Muscle layer of colon (tissue), 2 donors: ENCODE data around the gene TDRD1.

Experiments
- H3K27ac ChIP-seq: one replicate; pipeline ENCODE4 v1.7.0; 2013; ENCODE audit warnings: low read depth, mild to moderate bottlenecking, low read length, moderate library complexity
- H3K27me3 ChIP-seq, 2 donors: one replicate each; pipeline ENCODE4 v1.7.0; 2013; ENCODE audit warnings: low read length in 2 of 2, mild to moderate bottlenecking in 2 of 2; ENCODE audit not compliant: insufficient read depth in 2 of 2, control insufficient read depth in 1 of 2
- H3K36me3 ChIP-seq: one replicate; pipeline ENCODE4 v1.7.0; 2013; ENCODE audit warnings: mild to moderate bottlenecking, low read length; ENCODE audit not compliant: insufficient read depth
- H3K4me1 ChIP-seq: one replicate; pipeline ENCODE4 v1.7.0; 2013; ENCODE audit warnings: mild to moderate bottlenecking, low read length; ENCODE audit not compliant: insufficient read depth
- H3K4me3 ChIP-seq, 2 donors: one replicate each; pipeline ENCODE4 v1.7.0; 2013; ENCODE audit warnings: low read length in 2 of 2, low read depth in 1 of 2, mild to moderate bottlenecking in 1 of 2, moderate library complexity in 1 of 2
- H3K9ac ChIP-seq: one replicate; pipeline ENCODE4 v1.7.0; 2013; ENCODE audit warnings: low read length
- H3K9me3 ChIP-seq: one replicate; pipeline ENCODE4 v1.7.0; 2013; ENCODE audit warnings: mild to moderate bottlenecking, low read length
- donor health status: abdominal sarcoma.
- donor health status: Adenocarcinoma of cecum.

Gene TDRD1

DNA sequence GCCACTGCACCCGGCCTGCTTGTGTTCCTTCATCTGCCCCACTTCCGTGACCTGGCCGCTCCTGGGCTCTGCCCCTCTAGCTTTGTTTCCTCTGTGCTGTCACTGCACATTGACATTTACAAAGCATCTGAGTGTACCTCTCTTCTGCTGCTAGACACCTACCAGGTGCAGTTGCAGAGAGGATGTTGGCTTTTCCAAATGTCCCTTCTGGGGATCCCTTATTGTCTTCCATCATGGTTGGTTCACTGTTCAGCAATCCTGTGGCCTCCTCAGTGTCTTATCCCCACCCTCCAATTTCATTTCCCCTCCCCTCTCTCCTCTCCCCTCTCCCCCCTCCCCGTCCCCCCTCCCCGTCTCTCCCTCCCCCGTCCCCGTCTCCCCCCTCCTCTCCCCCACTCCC, 73.7 kb downstream of the TDRD1 start:
- Histone ChIP-seq H3K4me1 (no peaks in the 10 kb centered on the region), H3K27ac (no peak overlapping the region), H3K9ac (no peak overlapping the region), H3K27me3 (no peaks in the 10 kb centered on the region), H3K36me3 (no peaks in the 10 kb centered on the region), H3K9me3 (no peaks in the 10 kb centered on the region), H3K4me3 (no peak overlapping the region)

DNA sequence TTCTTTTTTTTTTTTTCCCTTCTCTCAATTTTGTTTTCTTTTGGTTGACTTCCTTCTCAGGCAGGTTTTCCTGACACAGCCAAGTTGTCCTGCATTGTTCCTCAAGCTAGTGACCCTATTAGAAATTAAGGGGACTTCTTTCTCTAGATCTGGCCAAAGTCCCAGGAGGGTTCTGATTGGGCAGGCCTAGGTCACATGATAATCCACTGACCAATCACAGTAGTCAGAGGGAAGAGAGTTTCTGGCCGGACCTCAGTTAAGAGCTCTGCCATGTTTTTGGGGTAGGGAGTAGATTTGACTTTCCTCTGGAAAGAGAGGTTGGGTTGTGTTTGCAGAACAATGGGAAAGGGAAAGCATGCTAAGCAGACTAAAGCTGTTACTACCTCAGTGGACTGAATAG, 76.1 kb downstream of the TDRD1 start:
- H3K9me3 ChIP-seq = no peaks in the 10 kb centered on the region
- H3K36me3 ChIP-seq = no peaks in the 10 kb centered on the region
- no peak overlapping the region for H3K4me3 ChIP-seq
- no peak overlapping the region for H3K9ac ChIP-seq
- H3K27ac ChIP-seq = no peak overlapping the region
- H3K27me3 ChIP-seq = no peaks in the 10 kb centered on the region
- peaks cover 2% of the 10 kb centered on the region for H3K4me1 ChIP-seq

DNA sequence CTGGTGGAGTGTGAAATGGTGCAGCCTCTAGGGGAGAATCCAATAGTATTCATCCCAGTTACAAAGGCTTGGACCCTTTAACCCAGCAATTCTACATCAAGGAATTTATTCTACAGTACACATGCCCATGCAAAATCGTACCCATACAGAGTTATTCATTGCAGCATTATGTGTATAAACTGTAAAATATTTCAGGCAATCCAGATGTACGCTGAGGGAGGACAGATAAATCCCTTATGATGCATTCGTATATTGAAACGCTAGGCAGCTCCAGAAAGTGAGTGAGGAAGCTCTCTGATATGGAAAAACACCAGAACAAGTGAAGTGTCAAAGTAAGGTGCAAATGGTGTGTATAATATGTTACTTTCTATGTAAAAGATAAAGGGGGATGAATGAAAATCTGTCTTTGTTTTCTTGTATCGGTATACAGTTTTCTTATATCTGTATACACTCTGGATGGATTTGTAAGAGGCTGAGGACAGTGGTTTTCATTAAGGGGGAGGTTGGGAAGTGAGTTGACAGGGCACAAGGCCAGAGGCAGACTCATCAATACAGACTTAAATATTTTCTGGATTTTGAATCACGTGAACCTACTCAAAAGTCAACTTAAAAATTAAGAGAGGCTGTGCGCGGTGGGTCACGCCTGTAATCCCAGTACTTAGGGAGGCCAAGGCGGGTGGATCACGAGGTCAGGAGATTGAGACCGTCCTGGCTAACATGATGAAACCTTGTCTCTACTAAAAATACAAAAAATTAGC, 77.0 kb downstream of the TDRD1 start:
- H3K9ac ChIP-seq = no peak overlapping the region
- H3K9me3 ChIP-seq = no peaks in the 10 kb centered on the region
- no peak overlapping the region for H3K27ac ChIP-seq
- H3K27me3 ChIP-seq = no peaks in the 10 kb centered on the region
- peaks cover 8% of the 10 kb centered on the region for H3K4me1 ChIP-seq
- H3K4me3 ChIP-seq = no peak overlapping the region
- H3K36me3 ChIP-seq = no peaks in the 10 kb centered on the region

DNA sequence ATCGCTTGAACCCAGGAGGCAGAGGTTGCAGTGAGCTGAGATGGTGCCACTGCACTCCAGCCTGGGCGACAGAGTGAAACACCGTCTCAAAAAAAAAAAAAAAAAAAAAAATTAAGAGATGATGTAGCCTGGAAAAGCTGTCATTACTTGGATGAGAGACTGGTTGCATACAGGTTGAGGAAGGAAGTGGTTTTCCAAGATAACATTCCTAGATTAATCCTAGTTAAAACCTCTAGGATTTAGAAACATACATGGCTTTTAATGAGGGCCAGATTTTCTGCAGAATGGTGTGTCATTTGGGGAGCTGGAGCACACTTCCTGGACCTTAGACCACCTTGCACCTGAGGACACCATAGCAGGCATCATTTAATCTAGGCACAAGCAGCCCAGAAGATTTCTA, 77.7 kb downstream of the TDRD1 start:
- Histone ChIP-seq H3K9ac (no peak overlapping the region), H3K4me1 (peaks cover 8% of the 10 kb centered on the region), H3K4me3 (no peak overlapping the region), H3K9me3 (no peaks in the 10 kb centered on the region), H3K27me3 (no peaks in the 10 kb centered on the region), H3K27ac (no peak overlapping the region), H3K36me3 (no peaks in the 10 kb centered on the region)

DNA sequence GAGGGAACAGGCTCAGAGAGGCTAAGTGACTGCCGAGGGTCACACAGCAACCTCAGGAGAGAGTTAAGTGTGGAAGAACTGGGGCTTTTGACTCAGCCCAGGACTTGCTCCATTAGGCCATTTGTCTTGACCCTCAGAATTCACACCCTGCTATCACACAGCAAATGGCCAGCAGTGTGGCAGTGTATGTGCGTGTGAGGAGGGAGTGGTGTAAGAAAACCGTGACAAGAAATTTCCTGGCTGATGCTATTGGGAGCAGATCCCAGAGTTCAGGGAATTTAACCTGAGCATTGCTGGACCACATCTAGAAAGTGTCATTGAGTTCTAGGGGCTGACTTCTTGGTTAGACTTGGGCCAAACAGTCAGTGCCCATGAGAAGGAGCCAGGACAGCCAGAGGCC, 78.3 kb downstream of the TDRD1 start:
- Histone ChIP-seq H3K9ac (no peak overlapping the region), H3K27me3 (no peaks in the 10 kb centered on the region), H3K9me3 (no peaks in the 10 kb centered on the region), H3K27ac (no peak overlapping the region), H3K4me3 (no peak overlapping the region), H3K4me1 (peaks cover 8% of the 10 kb centered on the region), H3K36me3 (no peaks in the 10 kb centered on the region)

DNA sequence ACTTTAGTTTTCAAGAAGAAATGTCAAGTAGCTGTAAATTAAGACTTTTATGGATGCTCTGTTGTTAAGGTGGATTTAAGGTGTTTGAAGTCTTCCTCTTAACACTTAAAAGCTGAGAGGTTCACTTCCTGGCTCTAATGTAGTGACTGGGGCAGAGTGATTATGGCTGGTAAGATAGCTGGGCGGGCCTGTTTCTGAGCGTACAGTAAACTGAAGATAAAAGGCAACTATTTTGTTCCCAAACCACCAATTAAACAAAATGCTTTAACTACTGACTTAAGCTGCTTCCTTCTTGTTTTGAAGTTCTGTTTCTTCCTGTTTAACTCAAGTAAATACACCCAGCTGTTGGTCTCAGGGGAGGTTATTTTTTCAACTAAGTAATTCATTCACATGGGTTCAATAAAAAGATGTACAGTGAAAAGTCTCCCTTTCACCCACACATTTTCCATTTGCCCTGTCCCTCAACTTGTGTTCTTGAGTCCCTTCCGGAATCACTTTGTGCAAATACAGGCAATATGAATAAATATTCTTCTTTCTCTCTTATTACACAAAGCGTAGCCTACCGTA, 79.2 kb downstream of the TDRD1 start:
- Histone ChIP-seq H3K36me3 (no peaks in the 10 kb centered on the region), H3K27me3 (no peaks in the 10 kb centered on the region), H3K9me3 (no peaks in the 10 kb centered on the region), H3K4me1 (peaks cover 8% of the 10 kb centered on the region), H3K9ac (no peak overlapping the region), H3K27ac (no peak overlapping the region), H3K4me3 (no peak overlapping the region)

DNA sequence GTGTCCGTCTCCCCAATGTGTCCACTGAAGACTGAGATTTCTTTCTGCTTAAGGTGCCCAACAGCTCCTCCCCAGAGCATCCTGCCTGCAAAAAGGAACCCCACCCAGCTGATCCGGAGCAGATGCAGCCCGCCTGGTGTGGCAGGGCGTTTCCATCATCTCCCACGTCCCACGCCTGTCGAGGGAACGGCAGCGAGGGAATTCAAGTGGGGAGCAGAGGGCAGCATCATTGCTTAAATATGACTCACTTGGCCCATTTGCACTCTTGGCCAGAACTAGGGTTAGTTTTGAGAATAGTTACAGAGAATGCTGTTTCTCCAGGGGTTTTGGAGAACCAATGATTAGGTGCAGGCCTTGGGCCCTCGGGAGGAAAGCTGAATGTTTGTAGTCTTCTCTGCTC, 80.7 kb downstream of the TDRD1 start:
- no peak overlapping the region for H3K27ac ChIP-seq
- H3K36me3 ChIP-seq = no peaks in the 10 kb centered on the region
- H3K9me3 ChIP-seq = no peaks in the 10 kb centered on the region
- no peak overlapping the region for H3K4me3 ChIP-seq
- peaks cover 8% of the 10 kb centered on the region for H3K4me1 ChIP-seq
- H3K9ac ChIP-seq = no peak overlapping the region
- H3K27me3 ChIP-seq = no peaks in the 10 kb centered on the region

DNA sequence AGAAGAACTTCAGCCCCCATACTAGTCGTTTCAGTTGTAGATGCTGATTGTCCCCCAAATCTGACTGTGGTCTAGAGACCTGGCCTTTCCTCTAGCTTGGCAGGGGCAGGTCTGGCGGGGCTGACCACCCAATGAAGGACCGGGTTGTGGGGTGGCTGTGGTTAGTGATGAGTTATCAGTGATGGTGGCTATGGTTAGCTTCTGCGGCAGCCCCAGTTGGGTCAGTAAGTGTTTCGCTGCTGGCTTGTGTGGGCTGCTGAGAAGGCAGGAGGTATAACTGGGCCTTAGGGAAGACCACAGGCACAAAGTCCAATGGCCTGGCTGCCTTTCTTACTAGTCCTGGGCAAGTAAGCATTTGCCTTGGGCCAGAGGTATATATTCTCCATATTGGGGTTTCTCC, 81.2 kb downstream of the TDRD1 start:
- Histone ChIP-seq H3K4me1 (peaks cover 8% of the 10 kb centered on the region), H3K9ac (no peak overlapping the region), H3K4me3 (no peak overlapping the region), H3K36me3 (no peaks in the 10 kb centered on the region), H3K9me3 (no peaks in the 10 kb centered on the region), H3K27ac (no peak overlapping the region), H3K27me3 (no peaks in the 10 kb centered on the region)

DNA sequence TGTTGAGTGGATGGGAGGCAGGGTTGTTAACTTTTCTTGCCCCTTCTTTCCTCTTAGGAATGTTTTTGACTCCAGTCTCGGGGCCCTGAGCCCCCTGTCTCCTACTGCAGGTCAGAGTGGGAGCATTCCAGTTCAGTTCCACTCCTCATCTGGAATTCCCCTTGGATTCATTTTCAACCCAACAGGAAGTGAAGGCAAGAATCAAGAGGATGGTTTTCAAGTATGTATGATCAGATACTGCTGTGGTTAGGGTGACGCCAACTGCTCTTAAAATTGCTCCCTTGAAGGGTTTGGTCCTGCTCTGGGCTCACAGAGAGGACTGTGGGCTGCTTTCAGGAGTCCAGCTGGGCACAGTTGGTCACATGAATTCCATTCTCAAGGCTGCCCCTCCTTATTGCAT, 81.9 kb downstream of the TDRD1 start:
- H3K4me3 ChIP-seq = no peak overlapping the region
- no peaks in the 10 kb centered on the region for H3K9me3 ChIP-seq
- no peak overlapping the region for H3K27ac ChIP-seq
- no peaks in the 10 kb centered on the region for H3K27me3 ChIP-seq
- H3K4me1 ChIP-seq = peaks cover 8% of the 10 kb centered on the region
- H3K9ac ChIP-seq = no peak overlapping the region
- no peaks in the 10 kb centered on the region for H3K36me3 ChIP-seq

DNA sequence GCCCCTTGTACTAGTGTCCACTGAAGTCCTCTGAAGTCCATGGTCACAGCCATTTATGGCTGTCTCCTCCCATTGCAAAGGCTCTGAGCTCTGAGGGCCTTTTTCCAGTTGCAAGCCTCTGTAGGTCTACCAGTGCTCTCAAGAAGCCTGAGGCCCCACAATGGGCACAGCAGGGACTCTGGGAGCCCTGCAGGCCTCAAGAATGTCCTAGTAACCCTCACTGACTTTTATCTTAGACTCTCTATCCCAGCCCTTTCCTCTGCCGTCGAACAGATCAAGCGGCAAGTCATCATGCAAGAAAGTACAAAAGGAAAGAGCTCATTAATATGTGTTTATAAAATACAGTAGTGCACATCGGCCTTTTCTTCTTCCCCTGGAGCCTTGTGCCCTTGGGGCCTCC, 83.3 kb downstream of the TDRD1 start:
- Histone ChIP-seq H3K27ac (no peak overlapping the region), H3K4me1 (peaks cover 8% of the 10 kb centered on the region)

DNA sequence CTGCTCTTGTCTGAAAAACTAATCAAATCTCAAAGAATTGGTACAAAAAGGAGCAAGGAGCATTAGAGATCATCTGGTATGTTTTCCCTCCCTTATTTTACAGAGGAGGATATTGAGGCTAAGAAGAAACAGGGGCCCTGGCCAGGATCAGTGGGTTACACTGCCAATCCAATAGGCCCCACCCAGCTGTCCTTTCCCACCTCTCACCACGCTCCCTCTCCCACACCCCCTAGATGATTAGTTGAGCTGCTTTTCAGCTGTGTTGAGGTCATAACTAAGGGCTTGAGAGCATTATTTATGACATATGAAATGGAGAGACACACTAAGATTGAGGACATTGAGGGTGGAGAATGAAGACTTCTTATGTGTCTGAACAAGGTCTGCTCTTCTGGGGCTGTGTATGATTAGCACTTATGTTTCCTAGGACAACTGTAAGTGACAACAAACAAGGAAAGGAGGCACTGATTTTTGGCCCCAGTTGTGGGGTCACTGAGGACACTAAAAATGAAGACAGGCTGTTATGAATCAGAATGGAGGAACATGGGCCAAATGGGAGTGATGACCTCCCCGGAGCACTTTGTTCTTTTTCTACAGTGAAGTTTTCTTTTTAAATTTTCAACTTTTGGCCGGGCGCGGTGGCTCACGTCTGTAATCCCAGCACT, 86.4 kb downstream of the TDRD1 start:
- Histone ChIP-seq H3K36me3 (no peaks in the 10 kb centered on the region), H3K9ac (no peak overlapping the region), H3K9me3 (no peaks in the 10 kb centered on the region), H3K4me1 (peaks cover 3% of the 10 kb centered on the region), H3K27ac (no peak overlapping the region), H3K27me3 (no peaks in the 10 kb centered on the region), H3K4me3 (no peak overlapping the region)

More for the DNA sequence above, 83.3 kb downstream of the TDRD1 start:
- H3K4me3 ChIP-seq = no peak overlapping the region
- no peaks in the 10 kb centered on the region for H3K9me3 ChIP-seq
- no peaks in the 10 kb centered on the region for H3K36me3 ChIP-seq
- no peaks in the 10 kb centered on the region for H3K27me3 ChIP-seq
- H3K9ac ChIP-seq = no peak overlapping the region

DNA sequence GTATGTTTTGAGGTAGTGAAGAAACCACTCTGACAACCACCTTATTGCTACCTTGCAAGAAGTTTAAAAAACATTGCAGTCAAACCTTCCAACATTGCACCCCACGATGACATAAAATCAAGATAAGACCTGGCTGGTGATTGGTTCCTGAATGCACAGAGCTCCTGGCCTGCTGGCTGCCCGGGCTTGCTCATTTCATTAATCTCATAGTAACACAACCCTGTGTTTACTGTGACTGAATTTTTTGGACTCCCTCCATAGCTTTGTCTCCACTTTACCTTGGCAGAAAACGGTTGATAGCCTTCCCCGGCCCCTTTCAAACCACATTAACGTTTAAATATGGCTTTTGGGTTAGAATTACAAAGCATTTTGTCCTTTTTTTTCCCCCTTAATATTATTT, 87.4 kb downstream of the TDRD1 start:
- Histone ChIP-seq H3K27me3 (no peaks in the 10 kb centered on the region), H3K9ac (no peak overlapping the region), H3K27ac (no peak overlapping the region), H3K4me3 (no peak overlapping the region), H3K4me1 (no peaks in the 10 kb centered on the region), H3K9me3 (no peaks in the 10 kb centered on the region), H3K36me3 (no peaks in the 10 kb centered on the region)
